ENCODE data around the gene ZNF503.

Gene ZNF503

DNA sequence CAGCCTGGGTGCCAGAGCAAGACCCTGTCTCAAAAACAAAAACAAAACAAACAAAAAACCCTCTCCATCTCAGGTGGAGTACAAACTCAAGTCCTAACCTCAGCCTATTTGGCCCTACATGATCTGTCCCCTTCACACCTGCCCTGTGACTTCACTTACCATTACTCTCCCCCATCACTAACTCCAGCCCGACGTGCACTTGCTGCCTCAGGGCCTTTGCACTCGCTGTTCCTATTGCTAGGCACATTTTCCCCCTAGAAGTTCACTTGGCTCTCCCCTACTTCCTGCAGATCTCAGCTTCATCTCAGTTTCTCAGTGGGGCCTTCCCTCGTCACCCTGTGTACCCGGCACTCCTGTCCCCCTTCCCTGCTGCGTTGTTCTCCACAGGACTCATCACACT is 21.3 kb upstream of the ZNF503 start:
- H3K4me3 ChIP-seq (ENCODE audit: insufficient read depth, low read depth, low read length, poor library complexity, severe bottlenecking): no peak overlapping the region
- H3K9me3 ChIP-seq (ENCODE audit: control insufficient read depth, low read length): no peaks in the 10 kb centered on the region
- H3K27ac ChIP-seq (ENCODE audit: insufficient read depth, low read length, poor library complexity, severe bottlenecking): no peak overlapping the region
- H3K27me3 ChIP-seq (replicated peaks; ENCODE audit: control insufficient read depth, insufficient read depth, low read length, poor library complexity, severe bottlenecking): no peaks in the 10 kb centered on the region
- no peaks in the 10 kb centered on the region for H3K4me1 ChIP-seq (ENCODE audit: control insufficient read depth, insufficient read depth, low read length, poor library complexity, severe bottlenecking)
- no peak for DNase-seq
- no peaks in the 10 kb centered on the region for H3K36me3 ChIP-seq (ENCODE audit: control insufficient read depth, insufficient read depth, low read length)

DNA sequence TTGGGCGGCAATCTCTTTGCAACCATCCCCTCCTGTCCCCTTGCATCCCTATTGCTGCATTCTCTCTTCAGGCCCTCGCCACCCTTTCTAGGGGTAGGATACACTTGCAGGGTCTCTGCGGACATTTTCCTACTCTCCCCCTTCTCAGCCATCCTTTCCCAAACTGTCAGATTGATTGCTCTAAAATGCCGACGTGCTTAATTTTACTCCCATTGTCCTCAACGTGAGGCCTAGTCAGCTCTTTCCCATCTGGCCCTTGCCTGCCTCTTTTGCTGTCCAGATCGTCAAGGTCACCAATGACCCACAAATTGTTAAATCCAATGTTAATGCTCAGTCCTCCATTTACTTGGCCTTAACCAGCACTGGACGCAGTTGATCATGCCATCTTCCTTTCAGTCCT is 17.1 kb upstream of the ZNF503 start:
- no peaks in the 10 kb centered on the region for H3K36me3 ChIP-seq (ENCODE audit: control insufficient read depth, insufficient read depth, low read length)
- H3K27ac ChIP-seq (ENCODE audit: insufficient read depth, low read length, poor library complexity, severe bottlenecking): no peak overlapping the region
- no peaks in the 10 kb centered on the region for H3K27me3 ChIP-seq (replicated peaks; ENCODE audit: control insufficient read depth, insufficient read depth, low read length, poor library complexity, severe bottlenecking)
- H3K4me3 ChIP-seq (ENCODE audit: insufficient read depth, low read depth, low read length, poor library complexity, severe bottlenecking): no peak overlapping the region
- no peaks in the 10 kb centered on the region for H3K9me3 ChIP-seq (ENCODE audit: control insufficient read depth, low read length)
- DNase-seq: no peak
- H3K4me1 ChIP-seq (ENCODE audit: control insufficient read depth, insufficient read depth, low read length, poor library complexity, severe bottlenecking): no peaks in the 10 kb centered on the region

DNA sequence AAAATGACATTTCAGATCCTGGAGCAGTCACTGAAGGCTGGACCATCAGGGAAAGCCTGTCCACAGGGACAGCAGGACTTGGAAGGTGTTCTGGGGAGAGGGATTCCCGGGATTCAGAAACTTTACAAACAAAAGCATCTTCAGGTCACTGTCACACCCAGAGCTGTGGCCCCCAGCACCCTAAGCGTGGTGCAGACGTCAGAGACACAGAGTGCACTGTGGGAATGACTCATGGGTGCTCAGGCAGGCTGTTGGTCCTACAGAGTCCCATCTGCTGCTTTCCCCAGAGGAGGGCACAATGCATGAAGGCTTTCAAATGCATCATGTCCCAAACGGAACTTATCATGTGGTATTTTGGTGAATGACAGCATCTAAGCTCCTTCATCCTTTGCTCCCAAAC is 16.7 kb upstream of the ZNF503 start:
- H3K36me3 ChIP-seq (ENCODE audit: control insufficient read depth, insufficient read depth, low read length): no peaks in the 10 kb centered on the region

DNA sequence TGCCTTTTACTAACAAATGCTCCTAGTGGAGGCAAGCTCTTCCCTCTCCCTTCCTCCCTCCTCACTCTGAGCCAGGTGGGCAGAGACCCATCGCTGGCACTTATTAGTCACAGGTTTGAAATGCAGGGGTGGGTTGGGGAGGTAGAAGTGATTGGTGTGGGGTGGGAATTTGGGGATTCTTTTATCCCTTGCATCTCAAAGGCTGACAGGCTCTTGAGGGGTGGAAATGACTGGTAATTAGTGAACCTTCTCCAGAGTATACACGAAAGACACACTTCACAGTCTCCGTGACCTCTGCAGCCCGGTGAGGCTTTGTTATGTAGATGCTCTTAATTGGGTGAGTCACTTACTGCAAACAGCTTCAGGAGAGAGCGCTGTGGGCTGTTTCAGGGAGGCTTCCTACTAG is 16.0 kb upstream of the ZNF503 start:
- DNase-seq: no peak
- H3K36me3 ChIP-seq (ENCODE audit: control insufficient read depth, insufficient read depth, low read length): no peaks in the 10 kb centered on the region
- no peaks in the 10 kb centered on the region for H3K4me1 ChIP-seq (ENCODE audit: control insufficient read depth, insufficient read depth, low read length, poor library complexity, severe bottlenecking)
- H3K9me3 ChIP-seq (ENCODE audit: control insufficient read depth, low read length): no peaks in the 10 kb centered on the region
- H3K27ac ChIP-seq (ENCODE audit: insufficient read depth, low read length, poor library complexity, severe bottlenecking): no peak overlapping the region
- no peaks in the 10 kb centered on the region for H3K27me3 ChIP-seq (replicated peaks; ENCODE audit: control insufficient read depth, insufficient read depth, low read length, poor library complexity, severe bottlenecking)
- H3K4me3 ChIP-seq (ENCODE audit: insufficient read depth, low read depth, low read length, poor library complexity, severe bottlenecking): no peak overlapping the region

More for the DNA sequence above, 16.7 kb upstream of the ZNF503 start:
- DNase-seq: no peak
- Histone ChIP-seq H3K9me3 (ENCODE audit: control insufficient read depth, low read length) (no peaks in the 10 kb centered on the region), H3K27ac (ENCODE audit: insufficient read depth, low read length, poor library complexity, severe bottlenecking) (no peak overlapping the region), H3K4me1 (ENCODE audit: control insufficient read depth, insufficient read depth, low read length, poor library complexity, severe bottlenecking) (no peaks in the 10 kb centered on the region), H3K4me3 (ENCODE audit: insufficient read depth, low read depth, low read length, poor library complexity, severe bottlenecking) (no peak overlapping the region), H3K27me3 (replicated peaks; ENCODE audit: control insufficient read depth, insufficient read depth, low read length, poor library complexity, severe bottlenecking) (no peaks in the 10 kb centered on the region)

DNA sequence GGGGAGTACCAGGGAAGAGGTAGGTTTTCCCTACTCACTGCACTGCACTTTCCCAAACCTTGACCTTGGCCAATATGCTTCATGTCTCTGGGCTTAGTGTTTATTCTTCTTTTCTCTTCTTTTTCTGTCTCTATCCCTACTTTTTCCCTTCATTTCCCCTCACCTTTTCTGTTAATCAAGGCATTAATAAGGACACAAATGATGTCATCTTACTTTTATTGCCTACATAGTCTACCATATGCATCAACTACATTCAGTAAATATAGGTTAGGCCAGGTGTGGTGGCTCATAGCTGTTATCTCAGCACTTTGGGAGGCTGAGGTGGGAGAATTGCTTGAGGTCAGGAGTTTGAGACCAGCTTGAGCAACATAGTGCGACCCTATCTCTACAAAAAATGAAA is 13.0 kb upstream of the ZNF503 start:
- Histone ChIP-seq H3K4me3 (ENCODE audit: insufficient read depth, low read depth, low read length, poor library complexity, severe bottlenecking) (no peak overlapping the region), H3K9me3 (ENCODE audit: control insufficient read depth, low read length) (no peaks in the 10 kb centered on the region), H3K4me1 (ENCODE audit: control insufficient read depth, insufficient read depth, low read length, poor library complexity, severe bottlenecking) (no peaks in the 10 kb centered on the region), H3K36me3 (ENCODE audit: control insufficient read depth, insufficient read depth, low read length) (no peaks in the 10 kb centered on the region), H3K27ac (ENCODE audit: insufficient read depth, low read length, poor library complexity, severe bottlenecking) (no peak overlapping the region), H3K27me3 (replicated peaks; ENCODE audit: control insufficient read depth, insufficient read depth, low read length, poor library complexity, severe bottlenecking) (peaks cover 9% of the 10 kb centered on the region)
- no peak for DNase-seq

DNA sequence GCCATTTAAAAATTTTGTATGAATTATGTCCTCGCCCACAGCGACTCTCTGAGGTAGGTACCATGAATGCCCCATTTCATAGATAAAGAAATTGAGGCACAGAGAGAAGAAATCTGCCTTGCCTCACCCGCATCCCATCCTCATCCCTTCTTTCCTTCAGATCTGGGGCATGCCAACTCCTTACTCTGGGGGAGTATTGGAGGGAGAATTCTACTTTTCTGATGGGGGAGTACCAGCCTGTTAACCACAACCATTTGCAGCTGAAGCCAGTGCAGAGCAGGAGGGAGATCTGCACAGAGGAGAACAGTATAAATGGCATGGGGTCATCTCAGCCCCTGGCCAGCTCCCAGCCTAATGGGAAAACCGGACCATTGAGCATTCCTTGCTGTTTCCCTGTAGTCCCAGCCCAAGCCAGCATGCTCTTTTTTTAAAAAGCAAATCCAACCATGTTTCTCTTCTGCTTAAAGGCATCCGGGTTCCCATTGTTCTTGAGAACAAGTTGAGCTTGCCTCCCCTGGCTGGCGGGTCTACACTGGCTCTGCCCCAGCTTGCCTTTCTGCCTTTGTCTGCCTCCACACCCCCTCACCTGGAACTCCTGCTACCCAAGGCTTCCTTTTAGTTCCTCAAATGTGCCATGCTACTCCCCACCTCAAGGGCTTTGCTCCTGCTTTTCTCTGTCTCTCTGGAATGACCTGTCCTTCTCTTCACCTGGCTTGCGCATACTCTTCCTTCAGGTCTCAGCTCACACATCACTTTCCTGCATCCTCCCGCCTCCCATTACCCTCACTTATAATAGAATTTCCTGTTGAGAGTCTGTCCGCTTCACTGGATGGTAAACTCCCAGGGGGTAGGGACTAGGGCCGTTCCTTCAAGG is 8.8 kb upstream of the ZNF503 start:
- peaks cover 36% of the 10 kb centered on the region for H3K27me3 ChIP-seq (replicated peaks; ENCODE audit: control insufficient read depth, insufficient read depth, low read length, poor library complexity, severe bottlenecking)
- no peaks in the 10 kb centered on the region for H3K9me3 ChIP-seq (ENCODE audit: control insufficient read depth, low read length)
- H3K36me3 ChIP-seq (ENCODE audit: control insufficient read depth, insufficient read depth, low read length): no peaks in the 10 kb centered on the region
- no peak for DNase-seq
- H3K27ac ChIP-seq (ENCODE audit: insufficient read depth, low read length, poor library complexity, severe bottlenecking): no peak overlapping the region
- no peak overlapping the region for H3K4me3 ChIP-seq (ENCODE audit: insufficient read depth, low read depth, low read length, poor library complexity, severe bottlenecking)
- peaks cover 15% of the 10 kb centered on the region for H3K4me1 ChIP-seq (ENCODE audit: control insufficient read depth, insufficient read depth, low read length, poor library complexity, severe bottlenecking)

DNA sequence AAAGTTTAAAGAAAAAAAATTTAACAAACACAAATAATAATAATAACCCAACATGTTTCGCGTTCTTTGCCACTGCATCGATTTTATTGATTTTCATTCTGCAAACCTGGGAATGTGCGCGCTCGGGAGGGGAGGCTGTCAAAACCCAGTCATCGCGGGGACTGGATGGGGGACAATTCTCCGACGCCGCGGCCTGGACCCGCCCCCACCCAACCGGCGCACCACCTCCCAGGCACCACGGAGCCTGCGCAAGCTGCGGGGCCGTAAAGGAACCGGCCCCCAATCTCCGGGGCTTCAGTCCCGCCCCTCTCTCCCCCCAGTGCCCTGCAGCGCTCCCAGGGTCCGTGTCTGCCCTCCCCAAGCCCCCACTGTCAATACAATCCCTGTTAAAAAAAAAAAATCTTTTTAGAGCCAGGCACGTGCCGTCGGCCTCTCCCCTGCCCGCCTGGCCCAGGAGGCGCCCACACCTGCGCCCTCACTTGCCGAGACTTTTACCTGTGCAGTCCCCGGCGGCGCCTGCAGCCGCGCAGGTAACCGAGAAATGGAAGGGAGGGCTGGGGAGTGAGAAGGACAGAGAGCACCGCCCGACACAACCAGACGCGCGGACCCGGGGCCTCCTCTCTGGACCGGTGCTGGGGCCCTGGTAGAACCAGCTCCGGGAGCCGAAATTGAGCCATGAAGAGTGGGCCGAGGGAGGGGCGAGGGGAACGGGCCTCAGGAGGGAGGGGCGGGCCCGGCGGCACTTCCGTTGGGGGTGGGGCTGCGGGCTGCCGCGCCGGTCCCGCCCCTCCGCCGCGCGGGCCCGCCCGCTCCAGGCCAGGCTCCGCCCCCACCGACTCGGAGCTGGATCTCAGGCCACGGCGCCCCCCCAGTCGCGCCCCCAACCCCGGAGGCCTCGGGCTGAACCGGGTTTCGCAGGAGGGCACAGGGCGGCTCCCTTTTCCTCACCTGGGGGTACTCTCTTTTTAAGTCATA is 7.6 kb upstream of the ZNF503 start:
- Histone ChIP-seq H3K36me3 (ENCODE audit: control insufficient read depth, insufficient read depth, low read length) (no peaks in the 10 kb centered on the region), H3K27me3 (replicated peaks; ENCODE audit: control insufficient read depth, insufficient read depth, low read length, poor library complexity, severe bottlenecking) (peaks cover 48% of the 10 kb centered on the region), H3K9me3 (ENCODE audit: control insufficient read depth, low read length) (no peaks in the 10 kb centered on the region), H3K4me3 (ENCODE audit: insufficient read depth, low read depth, low read length, poor library complexity, severe bottlenecking) (peak overlapping the region; percentile 48), H3K27ac (ENCODE audit: insufficient read depth, low read length, poor library complexity, severe bottlenecking) (no peak overlapping the region), H3K4me1 (ENCODE audit: control insufficient read depth, insufficient read depth, low read length, poor library complexity, severe bottlenecking) (peaks cover 15% of the 10 kb centered on the region)
- no peak for DNase-seq

DNA sequence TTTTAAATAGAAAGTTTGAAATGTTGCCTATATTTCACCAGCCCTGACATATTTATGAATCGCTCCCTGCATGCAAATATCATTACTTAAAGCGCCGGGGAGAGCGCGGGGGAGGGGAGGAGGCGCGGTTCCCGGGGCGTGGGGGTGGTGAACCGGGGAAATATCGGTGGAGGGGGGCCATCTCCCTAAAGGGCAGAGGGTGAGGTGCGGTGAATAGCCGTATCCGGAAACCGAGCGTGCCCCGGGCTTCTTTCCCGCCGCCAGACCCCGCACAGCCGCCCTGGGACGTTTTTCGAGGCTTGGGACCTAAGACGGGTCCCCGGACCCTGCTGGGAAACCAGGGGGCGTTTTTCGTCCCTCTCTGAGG is 6.9 kb upstream of the ZNF503 start:
- no peaks in the 10 kb centered on the region for H3K9me3 ChIP-seq (ENCODE audit: control insufficient read depth, low read length)
- peaks cover 54% of the 10 kb centered on the region for H3K27me3 ChIP-seq (replicated peaks; ENCODE audit: control insufficient read depth, insufficient read depth, low read length, poor library complexity, severe bottlenecking)
- peaks cover 18% of the 10 kb centered on the region for H3K4me1 ChIP-seq (ENCODE audit: control insufficient read depth, insufficient read depth, low read length, poor library complexity, severe bottlenecking)
- no peak for DNase-seq
- peak overlapping the region; percentile 48 for H3K4me3 ChIP-seq (ENCODE audit: insufficient read depth, low read depth, low read length, poor library complexity, severe bottlenecking)
- no peak overlapping the region for H3K27ac ChIP-seq (ENCODE audit: insufficient read depth, low read length, poor library complexity, severe bottlenecking)
- no peaks in the 10 kb centered on the region for H3K36me3 ChIP-seq (ENCODE audit: control insufficient read depth, insufficient read depth, low read length)

DNA sequence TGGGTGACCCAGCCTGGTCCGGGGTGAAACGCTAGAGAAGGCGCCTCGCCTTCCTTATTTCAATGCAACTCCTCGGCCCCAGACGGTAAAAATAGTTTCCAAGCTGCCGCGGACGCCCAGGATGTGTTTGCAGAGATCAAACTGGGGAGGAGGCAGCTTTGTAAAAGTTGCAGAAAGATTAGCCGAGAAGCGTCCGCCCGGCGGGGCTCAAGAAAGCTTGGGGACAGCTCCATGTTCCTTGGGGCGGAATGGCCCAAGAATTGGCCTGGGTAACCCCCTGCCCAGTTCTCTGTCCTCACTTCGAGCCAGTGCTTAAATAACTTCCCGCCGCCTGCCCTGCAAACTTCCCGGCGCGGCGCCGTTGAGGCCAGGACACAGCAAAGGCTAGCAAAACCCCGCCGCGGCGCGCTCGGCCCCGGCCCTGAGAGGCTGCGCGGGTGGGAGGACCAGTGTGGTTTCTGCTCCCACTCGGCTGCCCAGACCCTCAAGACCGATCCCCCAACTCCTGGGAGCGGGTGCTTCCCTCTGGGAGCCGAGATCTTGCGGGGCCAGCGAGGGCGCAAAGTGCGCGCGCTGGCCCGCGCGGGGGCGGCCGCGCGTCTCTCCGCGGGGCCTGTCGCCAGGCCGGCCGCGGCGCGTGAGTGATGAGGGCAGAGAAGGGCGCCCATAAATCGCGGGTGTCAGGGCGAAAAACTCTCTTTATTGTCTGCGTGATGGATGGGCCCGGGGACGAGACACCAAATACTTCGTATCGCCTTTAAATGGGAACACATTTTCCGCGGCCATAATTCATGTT is 6.3 kb upstream of the ZNF503 start:
- Histone ChIP-seq H3K27me3 (replicated peaks; ENCODE audit: control insufficient read depth, insufficient read depth, low read length, poor library complexity, severe bottlenecking) (peaks cover 59% of the 10 kb centered on the region), H3K36me3 (ENCODE audit: control insufficient read depth, insufficient read depth, low read length) (no peaks in the 10 kb centered on the region), H3K4me1 (ENCODE audit: control insufficient read depth, insufficient read depth, low read length, poor library complexity, severe bottlenecking) (peaks cover 24% of the 10 kb centered on the region), H3K9me3 (ENCODE audit: control insufficient read depth, low read length) (no peaks in the 10 kb centered on the region), H3K27ac (ENCODE audit: insufficient read depth, low read length, poor library complexity, severe bottlenecking) (no peak overlapping the region), H3K4me3 (ENCODE audit: insufficient read depth, low read depth, low read length, poor library complexity, severe bottlenecking) (peak overlapping the region; percentile 48)
- DNase-seq: no peak
